NCI-H187 treated with DMSO at 0.1 percent for 48 hours (cell line): ENCODE results near the gene RTN4RL1.
"Not testable (repeated sequence)": the region's sequence is repeated elsewhere in the genome, so short reads cannot be mapped to it uniquely, and the experiment has no call there.

Experiments
- DNase-seq: peaks from one replicate; lab custom pipeline; 2025; lab: John Stamatoyannopoulos, UW

RTN4RL1 gene

DNA sequence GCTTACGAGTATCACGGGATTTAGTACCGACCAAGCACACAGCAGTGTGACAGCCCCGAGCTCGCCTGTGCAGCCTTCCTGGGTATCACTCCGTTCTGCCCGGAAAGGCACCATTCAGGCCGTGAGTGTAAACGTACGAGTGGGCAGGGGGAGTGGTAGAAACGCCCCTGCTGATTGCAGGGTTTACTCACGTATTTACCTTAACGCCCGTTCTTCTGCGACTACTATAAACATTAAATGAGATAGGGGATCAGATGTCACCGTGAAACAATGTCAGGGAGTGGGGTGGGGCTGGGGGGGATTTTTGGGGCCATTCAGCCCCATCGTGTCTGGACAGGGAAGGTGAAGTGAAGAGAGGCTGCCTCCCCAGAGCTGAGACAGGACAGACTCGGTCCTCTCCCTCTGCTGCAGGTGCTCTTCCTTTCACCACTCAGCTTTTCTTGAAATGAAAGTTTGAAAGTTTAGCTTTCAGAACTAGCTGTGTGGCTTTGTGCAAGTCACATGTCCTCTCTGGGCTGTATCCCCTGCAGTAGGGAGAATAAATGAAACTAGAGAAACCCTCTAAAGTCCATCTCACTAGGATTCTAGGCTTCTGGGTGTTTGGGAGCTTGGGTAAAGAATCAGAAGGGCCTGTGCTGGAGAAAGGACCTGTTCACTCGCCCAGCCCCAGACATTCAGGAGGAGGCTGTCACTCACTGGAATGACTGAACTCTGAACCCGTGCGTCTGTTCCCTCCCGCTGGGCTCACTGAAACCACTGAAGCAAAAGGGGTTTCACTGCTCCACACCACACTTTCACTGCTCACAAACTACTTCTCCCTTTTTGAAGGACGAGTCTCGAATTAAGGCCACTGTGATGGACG, 128.7 kb downstream of the RTN4RL1 start:
- DNase-seq, result no peak

DNA sequence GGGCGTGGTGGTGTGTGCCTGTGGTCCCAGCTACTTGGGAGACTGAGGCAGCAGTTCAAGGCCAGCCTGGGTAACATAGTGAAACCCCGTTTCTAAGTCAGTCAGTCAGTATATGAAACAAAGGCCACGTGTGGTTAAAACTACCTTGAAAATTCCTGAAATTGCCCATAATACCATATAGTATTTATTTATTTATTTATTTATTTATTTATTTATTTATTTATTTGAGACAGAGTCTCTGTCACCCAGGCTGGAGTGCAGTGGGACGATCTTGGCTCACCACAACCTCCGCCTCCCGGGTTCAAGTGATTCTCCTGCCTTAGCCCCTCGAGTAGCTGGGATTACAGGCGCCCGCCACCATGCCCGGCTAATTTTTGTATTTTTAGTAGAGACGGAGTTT, 129.7 kb downstream of the RTN4RL1 start:
- not testable (repeated sequence) for DNase-seq

DNA sequence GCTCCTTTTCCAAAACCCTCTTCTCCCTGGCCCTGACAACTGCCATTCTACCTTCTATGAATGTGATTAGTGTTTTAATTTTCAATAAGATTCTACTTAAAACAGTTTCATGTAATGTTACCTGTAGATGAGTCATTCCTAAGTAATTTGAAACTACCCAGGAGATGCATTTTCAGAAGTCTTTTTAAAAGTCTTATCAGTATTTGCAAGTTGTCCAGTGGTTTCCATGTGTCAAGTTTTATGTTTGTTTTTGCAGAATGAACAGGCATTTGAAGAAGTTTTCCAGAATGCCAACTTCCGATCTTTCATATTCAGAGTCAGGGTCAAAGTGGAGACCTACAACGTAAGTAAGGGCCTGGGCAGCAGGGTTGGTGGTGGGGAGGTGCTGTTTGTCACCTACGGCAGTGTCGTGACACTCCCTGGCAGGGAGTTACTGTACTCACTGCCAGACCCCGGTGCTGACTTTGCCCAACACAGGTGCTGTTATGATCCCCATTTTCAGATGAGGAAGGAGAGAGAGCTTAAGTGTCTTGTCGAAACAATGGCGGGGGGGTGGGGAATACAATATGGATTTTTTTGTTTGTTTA, 130.3 kb downstream of the RTN4RL1 start:
- no peak for DNase-seq

DNA sequence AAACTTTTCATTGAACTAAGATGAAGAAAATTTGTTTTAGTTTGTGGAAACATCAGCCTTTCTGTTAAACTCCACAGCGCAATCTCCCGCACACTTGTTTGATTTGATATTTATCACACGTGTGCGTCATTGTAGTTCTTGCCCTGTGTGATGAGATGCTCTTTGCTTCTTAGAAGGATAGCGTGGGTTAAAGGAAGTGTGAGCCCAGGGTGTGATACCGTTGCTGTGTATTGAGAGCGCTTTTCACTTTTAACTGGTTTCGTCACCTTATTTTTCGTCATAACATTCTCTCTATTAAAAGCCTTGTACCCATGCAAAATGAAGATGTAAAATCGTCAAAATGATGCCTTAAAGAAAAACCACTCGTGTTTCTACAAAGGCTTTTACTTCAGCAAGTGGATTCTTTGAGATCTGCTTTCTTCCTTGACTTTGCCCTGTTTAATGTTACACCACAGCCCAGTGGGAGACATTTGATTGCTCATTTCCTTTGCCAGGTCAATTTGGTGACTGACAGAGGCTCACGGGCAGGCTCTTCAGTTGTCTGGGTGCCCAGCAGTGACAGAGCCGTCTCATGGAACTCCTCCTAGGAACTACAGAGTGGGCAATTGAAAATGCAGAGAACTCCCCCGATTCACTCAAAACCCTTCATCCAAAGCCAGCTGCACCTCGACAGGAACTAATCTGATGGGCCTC, 134.2 kb downstream of the RTN4RL1 start:
- no peak for DNase-seq

DNA sequence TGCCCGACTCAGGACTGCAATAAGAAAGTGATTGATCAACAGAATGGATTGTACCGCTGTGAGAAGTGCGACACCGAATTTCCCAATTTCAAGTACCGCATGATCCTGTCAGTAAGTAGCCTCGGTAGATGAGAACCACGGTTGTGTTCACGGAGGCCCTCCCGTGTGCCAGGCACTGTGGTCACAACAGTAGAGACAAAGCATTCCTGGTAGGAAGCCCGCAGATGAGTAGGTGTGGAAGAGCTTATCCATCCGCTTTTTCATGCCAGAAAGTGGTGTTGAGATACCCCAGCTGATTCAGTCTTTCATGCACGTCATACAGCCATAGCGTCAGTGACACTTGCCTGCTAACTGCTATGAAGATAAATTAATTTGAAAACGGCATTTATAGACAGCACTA, 136.4 kb downstream of the RTN4RL1 start:
- DNase-seq, result no peak
